ENCODE results near the gene OR51L1.
"Not testable (repeated sequence)": the region's sequence is repeated elsewhere in the genome, so short reads cannot be mapped to it uniquely, and the experiment has no call there.

The OR51L1 gene

GRCh38 chr11:4994551-4994950 lies at the start of gene OR51L1:
Gene OR51L1, plus strand, starts transcription at chr11:4994851. Its CDS starts 4,132 bp downstream, at chr11:4998983.
- no peak for DNase-seq

- DNase-seq = no peak
Measured at GRCh38 chr11:4947505-4947904, 47.1 kb upstream of the OR51L1 start, which contains the start of gene OR51A4. Gene OR51A4, minus strand, starts transcription at chr11:4947605. Its CDS starts 505 bp downstream, at chr11:4947100.

- not testable (repeated sequence) for DNase-seq
Measured at GRCh38 chr11:4955613-4956012, 39.0 kb upstream of the OR51L1 start, which contains the start of gene OR51A2. Gene OR51A2, minus strand, starts transcription at chr11:4955713. Its CDS starts 0 bp downstream, at chr11:4955713.

GRCh38 chr11:4957396-4957795 lies 37.3 kb upstream of the OR51L1 start:
- no peak for DNase-seq

GRCh38 chr11:4960877-4961276 lies 33.8 kb upstream of the OR51L1 start:
- DNase-seq = no peak

GRCh38 chr11:4962816-4963215 lies 31.8 kb upstream of the OR51L1 start:
- DNase-seq = no peak

GRCh38 chr11:4975436-4975835 lies 19.2 kb upstream of the OR51L1 start:
- DNase-seq = no peak

GRCh38 chr11:4979036-4979435 lies 15.6 kb upstream of the OR51L1 start:
- DNase-seq = no peak

GRCh38 chr11:4982678-4983077 lies 12.0 kb upstream of the OR51L1 start:
- no peak for DNase-seq

- no peak for DNase-seq
Measured at GRCh38 chr11:4983841-4984240, 10.8 kb upstream of the OR51L1 start.

GRCh38 chr11:4991060-4991459 lies 3.6 kb upstream of the OR51L1 start:
- DNase-seq = no peak

- DNase-seq = no peak
Measured at GRCh38 chr11:5004424-5005274, 10.0 kb downstream of the OR51L1 start.

- no peak for DNase-seq
Measured at GRCh38 chr11:5007561-5007960, 12.9 kb downstream of the OR51L1 start.

- no peak for DNase-seq
Measured at GRCh38 chr11:5011254-5011653, 16.6 kb downstream of the OR51L1 start.

GRCh38 chr11:5013012-5013411 lies 18.4 kb downstream of the OR51L1 start:
- no peak for DNase-seq

- DNase-seq = no peak
Measured at GRCh38 chr11:5021996-5022395, 27.3 kb downstream of the OR51L1 start.

- DNase-seq = no peak
Measured at GRCh38 chr11:5036669-5037068, 42.0 kb downstream of the OR51L1 start.

- DNase-seq = no peak
Measured at GRCh38 chr11:5037926-5038325, 43.3 kb downstream of the OR51L1 start.

- DNase-seq = no peak
Measured at GRCh38 chr11:5038341-5038740, 43.7 kb downstream of the OR51L1 start.

- DNase-seq = no peak
Measured at GRCh38 chr11:5040876-5041275, 46.2 kb downstream of the OR51L1 start.

GRCh38 chr11:5042091-5042490 lies 47.4 kb downstream of the OR51L1 start:
- DNase-seq = no peak

GRCh38 chr11:5043380-5043779 lies 48.7 kb downstream of the OR51L1 start:
- no peak for DNase-seq

GRCh38 chr11:5046226-5046625 lies 51.6 kb downstream of the OR51L1 start, which contains the start of gene OR52J3:
Gene OR52J3, plus strand, starts transcription at chr11:5046526. Its CDS starts 0 bp downstream, at chr11:5046526.
- DNase-seq = no peak

- DNase-seq = no peak
Measured at GRCh38 chr11:5046754-5047330, 52.2 kb downstream of the OR51L1 start.
